Right lobe of liver (tissue), 6 donors: ENCODE data around the gene R3HDM2. TPM values are rescaled to one million over a fixed set of nuclear protein-coding genes. Genes with fewer than 3 reads are reported as not detected.

Source experiments
- ATAC-seq, 4 donors: fragments of 200-7000 bp; cut with Tn5 transposase; one replicate each; pipeline ENCODE4 v1.9.1; 2020; ENCODE audit warnings: mild to moderate bottlenecking in 4 of 4, moderate library complexity in 4 of 4
- DNase-seq, 3 donors: peaks; one replicate each; pipeline ENCODE4 v3.0.0-alpha.2; 2020
- H3K27ac ChIP-seq, 3 donors: fragments of 200-600 bp; one replicate each; pipeline ENCODE4 v1.8.0; 2022
- H3K27me3 ChIP-seq, 2 donors: fragments of 200-600 bp; one replicate each; pipeline ENCODE4 v1.8.0; 2022
- H3K36me3 ChIP-seq, 4 donors: fragments of 200-600 bp; sonication (generic) in 1 of 4; one replicate each; pipeline versions ENCODE4 v1.5.1 to v1.8.0; 2017 to 2022; ENCODE audit warnings: control low read depth in 1 of 4
- H3K4me1 ChIP-seq, 4 donors: fragments of 200-600 bp; sonication (generic) in 1 of 4; one replicate each; pipeline versions ENCODE4 v1.5.1 to v1.8.0; 2017 to 2022; ENCODE audit warnings: control low read depth in 1 of 4
- H3K4me3 ChIP-seq, 3 donors: fragments of 200-600 bp; one replicate each; pipeline ENCODE4 v1.8.0; 2022
- H3K9me3 ChIP-seq, 4 donors: fragments of 200-600 bp; sonication (generic) in 1 of 4; one replicate each; pipeline versions ENCODE4 v1.5.1 to v1.8.0; 2017 to 2022; ENCODE audit warnings: control low read depth in 1 of 4
- CTCF ChIP-seq, 4 donors: fragments of 200-600 bp in 3 of 4; fragments of 450-650 bp in 1 of 4; IDR thresholded peaks; one replicate each; pipeline versions ENCODE4 v1.5.1 to v1.8.0; 2016 to 2022; ENCODE audit warnings: antibody characterized with exemption in 4 of 4, mild to moderate bottlenecking in 2 of 4
- POLR2A ChIP-seq: fragments of 450-650 bp; IDR thresholded peaks from one replicate; pipeline ENCODE4 v1.6.1; 2017; ENCODE audit warnings: antibody characterized with exemption, mild to moderate bottlenecking
- WGBS: methylation state at CpG from one replicate; pipeline ENCODE4 v1.1.6; 2018; ENCODE audit warnings: low coverage, low lambda C conversion rate; ENCODE audit not compliant: insufficient coverage; ENCODE audit errors: missing lambda C conversion rate; 5-methylcytosine and 5-hydroxymethylcytosine counted together
- intact Hi-C, 2 donors: fragments of 100-400 bp; cut with DNase I; formaldehyde crosslinking; loops; one replicate each; pipeline versions ENCODE4 v1.11.2 to v1.14.1; 2022
- total RNA-seq, 6 experiments: library from RNA; depleted of rRNA in 2 of 6; stranded (reverse); fragments of >200 nt in 2 of 6; fragmentation: NEBNext Ultra II Directional in 3 of 6; extraction: Animal tissue kit (Norgen Biotek cat#: 25700) in 3 of 6; gene quantifications; one replicate each; pipeline versions ENCODE4 v1.1.0 to v1.2.4, GENCODE V29; 2016 to 2023
- donor health status: DM: no; HTN: yes; CAD: no.
- donor health status: DM: no; HTN: no; CAD: no.
- donor health status: DM: no; HTN: no; CAD: no.
- donor health status: DM: no; HTN: yes; CAD: no.
- donor health status: DM: no; HTN: yes; CAD: no.

R3HDM2 gene
- total RNA-seq, 6 experiments from 2014 or later: 25.3 to 48.0 (median 35.9) TPM

GRCh38 chr12:57219205-57219992 lies 211.4 kb downstream of the R3HDM2 start:
- H3K27ac ChIP-seq: no peak overlapping the region
- no peak for DNase-seq
- H3K4me1 ChIP-seq: peaks cover 0 to 14% (median 0%) of the 10 kb centered on the region in 4 donors
- TF ChIP-seq CTCF (IDR thresholded peaks at IDR 0.05) (no peak), POLR2A (no peak)
- no peak overlapping the region for H3K4me3 ChIP-seq
- intact Hi-C loops: no loop called here
- H3K9me3 ChIP-seq: no peaks in the 10 kb centered on the region
- WGBS: 45% methylated on average over 10 of the region's 14 CpGs
- no peaks in the 10 kb centered on the region for H3K36me3 ChIP-seq
- no peak for ATAC-seq
- peaks cover 0 to 13% of the 10 kb centered on the region in 2 donors for H3K27me3 ChIP-seq

GRCh38 chr12:57218030-57218853 lies 212.6 kb downstream of the R3HDM2 start:
- no peaks in the 10 kb centered on the region for H3K9me3 ChIP-seq
- intact Hi-C loops: no loop called here
- no peaks in the 10 kb centered on the region for H3K36me3 ChIP-seq
- ATAC-seq: no peak
- peaks cover 0 to 14% (median 0%) of the 10 kb centered on the region in 4 donors for H3K4me1 ChIP-seq
- peaks cover 0 to 7% of the 10 kb centered on the region in 2 donors for H3K27me3 ChIP-seq
- H3K27ac ChIP-seq: no peak overlapping the region
- H3K4me3 ChIP-seq: no peak overlapping the region
- TF ChIP-seq POLR2A (no peak), CTCF (IDR thresholded peaks at IDR 0.05) (no peak)
- WGBS: 62% methylated on average over 2 of the region's 5 CpGs
- DNase-seq: no peak

- intact Hi-C loops: no loop called here
- H3K27me3 ChIP-seq: peaks cover 0 to 7% of the 10 kb centered on the region in 2 donors
- no peaks in the 10 kb centered on the region for H3K9me3 ChIP-seq
- H3K36me3 ChIP-seq: peaks cover 0 to 8% (median 0%) of the 10 kb centered on the region in 4 donors
- DNase-seq (no peak), ATAC-seq (no peak)
- H3K4me3 ChIP-seq: peak overlapping the region in 2 of 3 donors; percentile 20 to 31
- WGBS: 2% methylated on average over 9 of the region's 63 CpGs
- no peak overlapping the region for H3K27ac ChIP-seq
- H3K4me1 ChIP-seq: peaks cover 0 to 14% (median 0%) of the 10 kb centered on the region in 4 donors
- no peak for TF ChIP-seq POLR2A
- TF ChIP-seq CTCF (IDR thresholded peaks at IDR 0.05): no peak
Measured at GRCh38 chr12:57216921-57217879, 213.6 kb downstream of the R3HDM2 start.
